Trophoblast cell (in vitro differentiated cells and primary cell): ENCODE data around the gene CCNB1IP1.

ENCODE experiments used
- DNase-seq, 2 donors: peaks; one replicate each; pipeline ENCODE4 v3.0.0-alpha.2; 2016
- H2AFZ ChIP-seq: 2 replicates; pipeline ENCODE4 v1.6.1; 2013; ENCODE audit warnings: low read length, moderate library complexity, mild to moderate bottlenecking; ENCODE audit not compliant: insufficient read depth, poor library complexity
- H2AK5ac ChIP-seq: 2 replicates; pipeline ENCODE4 v1.6.1; 2013; ENCODE audit warnings: mild to moderate bottlenecking, low read length
- H2BK120ac ChIP-seq: 2 replicates; pipeline ENCODE4 v1.6.1; 2013; ENCODE audit warnings: low read length, mild to moderate bottlenecking, moderate library complexity; ENCODE audit not compliant: insufficient read depth, poor library complexity
- H2BK12ac ChIP-seq: 2 replicates; pipeline ENCODE4 v1.6.1; 2013; ENCODE audit warnings: mild to moderate bottlenecking, low read length, moderate library complexity
- H2BK5ac ChIP-seq: 2 replicates; pipeline ENCODE4 v1.6.1; 2013; ENCODE audit warnings: low read length, low read depth, moderate library complexity, mild to moderate bottlenecking; ENCODE audit not compliant: poor library complexity
- H3K14ac ChIP-seq: 2 replicates; pipeline ENCODE4 v1.6.1; 2013; ENCODE audit warnings: mild to moderate bottlenecking, low read length
- H3K18ac ChIP-seq: 2 replicates; pipeline ENCODE4 v1.6.1; 2013; ENCODE audit warnings: mild to moderate bottlenecking, low read length
- H3K23ac ChIP-seq: 2 replicates; pipeline ENCODE4 v1.6.1; 2013; ENCODE audit warnings: low read length
- H3K27ac ChIP-seq: 2 replicates; pipeline ENCODE4 v1.5.1; 2013; ENCODE audit warnings: low read depth, mild to moderate bottlenecking, inconsistent platforms, low read length, moderate library complexity
- H3K27me3 ChIP-seq: 2 replicates; pipeline ENCODE4 v1.6.1; 2013; ENCODE audit warnings: inconsistent platforms, mild to moderate bottlenecking, low read length, moderate library complexity; ENCODE audit not compliant: insufficient read depth
- H3K36me3 ChIP-seq, 2 experiments: 1 replicate in 1 of 2; 2 replicates in 1 of 2; pipeline ENCODE4 v1.6.1; 2013; ENCODE audit warnings: low read length in 2 of 2, mild to moderate bottlenecking in 2 of 2, moderate library complexity in 1 of 2; ENCODE audit not compliant: insufficient read depth in 2 of 2, control insufficient read depth in 1 of 2
- H3K4ac ChIP-seq: 2 replicates; pipeline ENCODE4 v1.6.1; 2013; ENCODE audit warnings: low read depth, mild to moderate bottlenecking, low read length, moderate library complexity
- H3K4me1 ChIP-seq, 2 experiments: 1 replicate in 1 of 2; 2 replicates in 1 of 2; pipeline ENCODE4 v1.6.1; 2013; ENCODE audit warnings: low read length in 2 of 2, mild to moderate bottlenecking in 2 of 2, moderate library complexity in 1 of 2; ENCODE audit not compliant: insufficient read depth in 2 of 2, control insufficient read depth in 1 of 2
- H3K4me2 ChIP-seq: 2 replicates; pipeline ENCODE4 v1.6.1; 2013; ENCODE audit warnings: inconsistent platforms, mild to moderate bottlenecking, low read length, moderate library complexity
- H3K4me3 ChIP-seq: 2 replicates; pipeline ENCODE4 v1.5.1; 2013; ENCODE audit warnings: mild to moderate bottlenecking, low read depth, low read length, inconsistent platforms
- H3K79me1 ChIP-seq: one replicate; pipeline ENCODE4 v1.6.1; 2013; ENCODE audit warnings: low read length
- H3K79me2 ChIP-seq: 2 replicates; pipeline ENCODE4 v1.6.1; 2013; ENCODE audit warnings: low read length, mild to moderate bottlenecking; ENCODE audit not compliant: control insufficient read depth, insufficient read depth, poor library complexity
- H3K9ac ChIP-seq: 2 replicates; pipeline ENCODE4 v1.6.1; 2013; ENCODE audit warnings: mild to moderate bottlenecking, low read length
- H3K9me3 ChIP-seq: 2 replicates; pipeline ENCODE4 v1.6.1; 2013; ENCODE audit warnings: low read depth, mild to moderate bottlenecking, control low read depth, inconsistent platforms, low read length; ENCODE audit not compliant: insufficient read depth
- H4K12ac ChIP-seq: 2 replicates; pipeline ENCODE4 v1.6.1; 2013; ENCODE audit warnings: low read depth, mild to moderate bottlenecking, low read length, moderate library complexity
- H4K8ac ChIP-seq: 2 replicates; pipeline ENCODE4 v1.6.1; 2013; ENCODE audit warnings: low read depth, mild to moderate bottlenecking, low read length, moderate library complexity
- H4K91ac ChIP-seq: one replicate; pipeline ENCODE4 v1.6.1; 2013; ENCODE audit warnings: low read depth, mild to moderate bottlenecking, low read length, moderate library complexity
- WGBS: extraction: QIAGEN DNeasy Blood & Tissue Kit; methylation state at CpG from one replicate; pipeline ENCODE4 v1.1.7; 2013; ENCODE audit warnings: missing lambda C conversion rate; ENCODE audit not compliant: insufficient read length, insufficient coverage; ENCODE audit errors: extremely low coverage; 5-methylcytosine and 5-hydroxymethylcytosine counted together

Gene CCNB1IP1

GRCh38 chr14:20379743-20380142, 46.7 kb upstream of the CCNB1IP1 start:
- H3K79me1 ChIP-seq, result no peaks in the 10 kb centered on the region
- no peak overlapping the region for H2AFZ ChIP-seq
- H3K4me1 ChIP-seq, result no peaks in the 10 kb centered on the region
- H3K4me2 ChIP-seq, result no peak overlapping the region
- no peak overlapping the region for H3K14ac ChIP-seq
- H4K8ac ChIP-seq, result no peak overlapping the region
- no peak overlapping the region for H4K12ac ChIP-seq
- no CpG with 5 or more reads among the region's 1 CpG for WGBS
- no peak overlapping the region for H3K27ac ChIP-seq
- no peaks in the 10 kb centered on the region for H3K27me3 ChIP-seq
- H4K91ac ChIP-seq, result no peak overlapping the region
- H3K18ac ChIP-seq, result no peak overlapping the region
- DNase-seq, result no peak
- no peak overlapping the region for H2BK120ac ChIP-seq
- no peak overlapping the region for H2BK5ac ChIP-seq
- no peak overlapping the region for H3K9ac ChIP-seq
- H2AK5ac ChIP-seq, result no peak overlapping the region
- no peak overlapping the region for H3K23ac ChIP-seq
- H3K36me3 ChIP-seq, result peaks cover 76 to 85% of the 10 kb centered on the region in 2 experiments
- no peak overlapping the region for H2BK12ac ChIP-seq
- no peak overlapping the region for H3K4ac ChIP-seq
- peaks cover 2% of the 10 kb centered on the region for H3K9me3 ChIP-seq
- no peaks in the 10 kb centered on the region for H3K79me2 ChIP-seq
- H3K4me3 ChIP-seq, result no peak overlapping the region

GRCh38 chr14:20377171-20377570, 44.1 kb upstream of the CCNB1IP1 start:
- H3K79me1 ChIP-seq, result no peaks in the 10 kb centered on the region
- H3K9ac ChIP-seq, result no peak overlapping the region
- no peak overlapping the region for H2BK5ac ChIP-seq
- no peak overlapping the region for H3K18ac ChIP-seq
- H2BK120ac ChIP-seq, result no peak overlapping the region
- H3K4me2 ChIP-seq, result no peak overlapping the region
- no peaks in the 10 kb centered on the region for H3K4me1 ChIP-seq
- no peaks in the 10 kb centered on the region for H3K27me3 ChIP-seq
- no peak overlapping the region for H2BK12ac ChIP-seq
- no peak overlapping the region for H3K27ac ChIP-seq
- no peak overlapping the region for H2AFZ ChIP-seq
- H3K4me3 ChIP-seq, result no peak overlapping the region
- H3K79me2 ChIP-seq, result no peaks in the 10 kb centered on the region
- peaks cover 66 to 81% of the 10 kb centered on the region in 2 experiments for H3K36me3 ChIP-seq
- no peak overlapping the region for H3K4ac ChIP-seq
- no peaks in the 10 kb centered on the region for H3K9me3 ChIP-seq
- H3K14ac ChIP-seq, result no peak overlapping the region
- H4K8ac ChIP-seq, result no peak overlapping the region
- no CpG with 5 or more reads among the region's 2 CpGs for WGBS
- no peak for DNase-seq
- no peak overlapping the region for H4K91ac ChIP-seq
- no peak overlapping the region for H4K12ac ChIP-seq
- H2AK5ac ChIP-seq, result no peak overlapping the region
- no peak overlapping the region for H3K23ac ChIP-seq

- Histone ChIP-seq H2BK12ac (no peak overlapping the region), H3K18ac (no peak overlapping the region), H2BK5ac (no peak overlapping the region), H4K91ac (no peak overlapping the region), H4K8ac (no peak overlapping the region), H2AFZ (no peak overlapping the region), H3K27me3 (no peaks in the 10 kb centered on the region), H2BK120ac (no peak overlapping the region), H3K27ac (no peak overlapping the region), H3K36me3 (peaks cover 56 to 77% of the 10 kb centered on the region in 2 experiments), H4K12ac (no peak overlapping the region), H3K4me1 (no peaks in the 10 kb centered on the region), H3K4me3 (no peak overlapping the region), H3K79me2 (no peaks in the 10 kb centered on the region), H3K79me1 (no peaks in the 10 kb centered on the region), H3K4ac (no peak overlapping the region), H3K9ac (peak overlapping the region; percentile 26), H3K4me2 (no peak overlapping the region), H3K9me3 (no peaks in the 10 kb centered on the region), H3K14ac (no peak overlapping the region), H3K23ac (no peak overlapping the region), H2AK5ac (no peak overlapping the region)
- whole genome bisulfite sequencing, result no CpG with 5 or more reads among the region's 12 CpGs
- no peak for DNase-seq
Measured at GRCh38 chr14:20376071-20376588, 43.1 kb upstream of the CCNB1IP1 start.

DNA sequence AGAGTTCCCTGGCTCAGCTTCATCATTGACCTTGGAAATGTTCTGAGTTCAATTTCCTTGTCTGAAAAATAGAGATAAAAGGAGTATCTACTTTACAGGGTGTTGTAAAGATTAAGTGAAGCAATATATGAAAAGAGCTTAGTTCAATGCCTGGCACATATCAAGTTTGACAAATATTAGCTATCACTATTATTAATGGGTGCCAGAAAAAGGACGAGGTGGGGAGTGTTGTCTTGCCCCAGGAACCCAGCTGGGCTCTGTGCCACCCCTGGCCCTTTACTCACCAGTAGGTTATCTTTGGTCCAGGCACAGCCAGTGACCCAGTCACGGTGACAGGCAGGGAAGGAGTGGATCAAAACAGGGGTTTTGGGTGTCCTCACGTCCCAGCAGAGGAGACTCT, 42.4 kb upstream of the CCNB1IP1 start:
- Histone ChIP-seq H2AFZ (no peak overlapping the region), H3K36me3 (peaks cover 51 to 76% of the 10 kb centered on the region in 2 experiments), H2BK5ac (no peak overlapping the region), H2AK5ac (no peak overlapping the region), H3K4me2 (no peak overlapping the region), H3K79me1 (no peaks in the 10 kb centered on the region), H3K27ac (no peak overlapping the region), H4K12ac (no peak overlapping the region), H3K79me2 (no peaks in the 10 kb centered on the region), H3K4me3 (no peak overlapping the region), H3K4me1 (no peaks in the 10 kb centered on the region), H3K27me3 (no peaks in the 10 kb centered on the region), H2BK12ac (no peak overlapping the region), H3K9ac (no peak overlapping the region), H4K8ac (no peak overlapping the region), H4K91ac (no peak overlapping the region), H3K23ac (no peak overlapping the region), H3K9me3 (no peaks in the 10 kb centered on the region), H3K18ac (no peak overlapping the region), H3K14ac (no peak overlapping the region), H2BK120ac (no peak overlapping the region), H3K4ac (no peak overlapping the region)
- DNase-seq, result no peak
- no CpG with 5 or more reads among the region's 3 CpGs for WGBS
